ENCODE results near the gene CAMTA2. TPM values are rescaled to one million over a fixed set of nuclear protein-coding genes. Genes with fewer than 3 reads are reported as not detected.
A peak's percentile ranks its signal among the peaks of the same experiment; 100 is the strongest.

Gene CAMTA2
- total and polyA plus RNA-seq, 9 of the 15 experiments (the other 6 are each of a cell fraction or from before 2014, with no cell fraction given), result 0.24 to 25.1 (median 6.3) TPM

DNA sequence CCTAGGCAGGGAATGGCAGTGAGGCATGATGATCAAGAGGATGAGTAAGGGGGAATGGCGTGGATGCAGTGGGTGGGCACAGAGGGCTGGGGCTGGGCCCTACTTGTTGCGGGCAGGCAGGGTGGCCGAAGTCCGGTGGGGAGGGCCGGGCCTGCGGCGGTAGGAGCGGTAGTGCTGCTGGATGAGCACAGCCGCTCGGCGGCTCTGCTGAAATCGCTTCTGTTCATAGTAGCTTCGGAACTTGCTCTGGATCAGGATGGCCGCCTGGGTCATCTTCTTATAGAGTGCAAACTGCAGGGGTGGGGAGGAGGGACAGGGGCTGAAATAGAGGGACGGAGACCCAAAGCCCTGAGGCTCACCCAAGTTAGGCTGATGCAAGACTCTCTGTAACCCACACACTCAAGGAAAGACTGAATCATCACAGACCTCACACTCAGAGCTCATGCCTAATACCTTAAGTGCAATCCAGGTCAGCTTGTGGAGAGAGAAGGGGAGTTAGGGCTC is 18.4 kb downstream of the CAMTA2 start (continued):
- peak; percentile 21; the same call in 1 of the 2 replicates for TF ChIP-seq MGA (IDR thresholded peaks at IDR 0.05)
- TF ChIP-seq, protein P1, sequence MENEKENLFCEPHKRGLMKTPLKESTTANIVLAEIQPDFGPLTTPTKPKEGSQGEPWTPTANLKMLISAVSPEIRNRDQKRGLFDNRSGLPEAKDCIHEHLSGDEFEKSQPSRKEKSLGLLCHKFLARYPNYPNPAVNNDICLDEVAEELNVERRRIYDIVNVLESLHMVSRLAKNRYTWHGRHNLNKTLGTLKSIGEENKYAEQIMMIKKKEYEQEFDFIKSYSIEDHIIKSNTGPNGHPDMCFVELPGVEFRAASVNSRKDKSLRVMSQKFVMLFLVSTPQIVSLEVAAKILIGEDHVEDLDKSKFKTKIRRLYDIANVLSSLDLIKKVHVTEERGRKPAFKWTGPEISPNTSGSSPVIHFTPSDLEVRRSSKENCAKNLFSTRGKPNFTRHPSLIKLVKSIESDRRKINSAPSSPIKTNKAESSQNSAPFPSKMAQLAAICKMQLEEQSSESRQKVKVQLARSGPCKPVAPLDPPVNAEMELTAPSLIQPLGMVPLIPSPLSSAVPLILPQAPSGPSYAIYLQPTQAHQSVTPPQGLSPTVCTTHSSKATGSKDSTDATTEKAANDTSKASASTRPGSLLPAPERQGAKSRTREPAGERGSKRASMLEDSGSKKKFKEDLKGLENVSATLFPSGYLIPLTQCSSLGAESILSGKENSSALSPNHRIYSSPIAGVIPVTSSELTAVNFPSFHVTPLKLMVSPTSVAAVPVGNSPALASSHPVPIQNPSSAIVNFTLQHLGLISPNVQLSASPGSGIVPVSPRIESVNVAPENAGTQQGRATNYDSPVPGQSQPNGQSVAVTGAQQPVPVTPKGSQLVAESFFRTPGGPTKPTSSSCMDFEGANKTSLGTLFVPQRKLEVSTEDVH (IDR thresholded peaks at IDR 0.05; ENCODE audit: low read depth, partially characterized antibody), result no peak
- no peak for TF ChIP-seq FOXP1 (CRISPR knock-in tag; IDR thresholded peaks at IDR 0.05)
- TF ChIP-seq, protein P2, sequence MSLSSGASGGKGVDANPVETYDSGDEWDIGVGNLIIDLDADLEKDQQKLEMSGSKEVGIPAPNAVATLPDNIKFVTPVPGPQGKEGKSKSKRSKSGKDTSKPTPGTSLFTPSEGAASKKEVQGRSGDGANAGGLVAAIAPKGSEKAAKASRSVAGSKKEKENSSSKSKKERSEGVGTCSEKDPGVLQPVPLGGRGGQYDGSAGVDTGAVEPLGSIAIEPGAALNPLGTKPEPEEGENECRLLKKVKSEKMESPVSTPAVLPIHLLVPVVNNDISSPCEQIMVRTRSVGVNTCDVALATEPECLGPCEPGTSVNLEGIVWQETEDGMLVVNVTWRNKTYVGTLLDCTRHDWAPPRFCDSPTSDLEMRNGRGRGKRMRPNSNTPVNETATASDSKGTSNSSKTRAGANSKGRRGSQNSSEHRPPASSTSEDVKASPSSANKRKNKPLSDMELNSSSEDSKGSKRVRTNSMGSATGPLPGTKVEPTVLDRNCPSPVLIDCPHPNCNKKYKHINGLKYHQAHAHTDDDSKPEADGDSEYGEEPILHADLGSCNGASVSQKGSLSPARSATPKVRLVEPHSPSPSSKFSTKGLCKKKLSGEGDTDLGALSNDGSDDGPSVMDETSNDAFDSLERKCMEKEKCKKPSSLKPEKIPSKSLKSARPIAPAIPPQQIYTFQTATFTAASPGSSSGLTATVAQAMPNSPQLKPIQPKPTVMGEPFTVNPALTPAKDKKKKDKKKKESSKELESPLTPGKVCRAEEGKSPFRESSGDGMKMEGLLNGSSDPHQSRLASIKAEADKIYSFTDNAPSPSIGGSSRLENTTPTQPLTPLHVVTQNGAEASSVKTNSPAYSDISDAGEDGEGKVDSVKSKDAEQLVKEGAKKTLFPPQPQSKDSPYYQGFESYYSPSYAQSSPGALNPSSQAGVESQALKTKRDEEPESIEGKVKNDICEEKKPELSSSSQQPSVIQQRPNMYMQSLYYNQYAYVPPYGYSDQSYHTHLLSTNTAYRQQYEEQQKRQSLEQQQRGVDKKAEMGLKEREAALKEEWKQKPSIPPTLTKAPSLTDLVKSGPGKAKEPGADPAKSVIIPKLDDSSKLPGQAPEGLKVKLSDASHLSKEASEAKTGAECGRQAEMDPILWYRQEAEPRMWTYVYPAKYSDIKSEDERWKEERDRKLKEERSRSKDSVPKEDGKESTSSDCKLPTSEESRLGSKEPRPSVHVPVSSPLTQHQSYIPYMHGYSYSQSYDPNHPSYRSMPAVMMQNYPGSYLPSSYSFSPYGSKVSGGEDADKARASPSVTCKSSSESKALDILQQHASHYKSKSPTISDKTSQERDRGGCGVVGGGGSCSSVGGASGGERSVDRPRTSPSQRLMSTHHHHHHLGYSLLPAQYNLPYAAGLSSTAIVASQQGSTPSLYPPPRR (CRISPR knock-in tag; IDR thresholded peaks at IDR 0.05; ENCODE audit: borderline replicate concordance), result no peak
- TF ChIP-seq PCBP1 (IDR thresholded peaks at IDR 0.05; ENCODE audit: low read depth, low read length, poor library complexity, severe bottlenecking), result no peak
- TF ChIP-seq, protein P3, sequence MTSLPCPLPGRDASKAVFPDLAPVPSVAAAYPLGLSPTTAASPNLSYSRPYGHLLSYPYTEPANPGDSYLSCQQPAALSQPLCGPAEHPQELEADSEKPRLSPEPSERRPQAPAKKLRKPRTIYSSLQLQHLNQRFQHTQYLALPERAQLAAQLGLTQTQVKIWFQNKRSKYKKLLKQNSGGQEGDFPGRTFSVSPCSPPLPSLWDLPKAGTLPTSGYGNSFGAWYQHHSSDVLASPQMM (CRISPR knock-in tag; IDR thresholded peaks at IDR 0.05), result no peak
- no peak for TF ChIP-seq TCF7 (IDR thresholded peaks at IDR 0.05; ENCODE audit: borderline replicate concordance)
